Gastroesophageal sphincter (tissue), 2 donors: Measurements from ENCODE around the gene MFSD6.

Experiments used
- POLR2A ChIP-seq, 2 donors: fragments of 450-650 bp; IDR thresholded peaks; one replicate each; pipeline ENCODE4 v1.6.1; 2017; ENCODE audit warnings: antibody characterized with exemption in 2 of 2, mild to moderate bottlenecking in 2 of 2, moderate library complexity in 1 of 2
- POLR2AphosphoS5 ChIP-seq: sonication (generic); formaldehyde crosslinking; IDR thresholded peaks from one replicate; pipeline ENCODE4 v1.6.1; 2017; ENCODE audit warnings: antibody characterized with exemption

GRCh38 chr2:190528521-190529001, 120.4 kb downstream of the MFSD6 start:
- TF ChIP-seq POLR2AphosphoS5 = no peak
- no peak for TF ChIP-seq POLR2A (IDR thresholded peaks at IDR 0.05)
